ENCODE results near the gene SRD5A1.

SRD5A1 gene

DNA sequence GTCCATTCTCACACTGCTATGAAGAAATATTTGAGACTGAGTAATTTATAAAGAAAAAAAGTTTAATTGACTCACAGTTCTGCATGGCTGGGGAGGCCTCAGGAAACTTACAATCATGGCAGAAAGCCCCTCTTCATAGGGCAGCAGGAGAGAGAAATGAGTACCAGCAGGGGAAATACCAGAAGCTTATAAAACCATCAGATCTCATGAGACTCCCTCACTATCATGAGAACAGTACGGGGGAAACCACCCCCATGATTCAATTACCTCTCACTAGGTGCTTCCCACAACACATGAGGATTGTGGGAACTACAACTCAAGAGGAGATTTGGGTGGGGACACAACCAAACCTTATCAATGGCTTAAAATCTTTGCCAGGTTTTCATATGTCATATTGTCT, 59.7 kb downstream of the SRD5A1 start:
- no peak for DNase-seq

DNA sequence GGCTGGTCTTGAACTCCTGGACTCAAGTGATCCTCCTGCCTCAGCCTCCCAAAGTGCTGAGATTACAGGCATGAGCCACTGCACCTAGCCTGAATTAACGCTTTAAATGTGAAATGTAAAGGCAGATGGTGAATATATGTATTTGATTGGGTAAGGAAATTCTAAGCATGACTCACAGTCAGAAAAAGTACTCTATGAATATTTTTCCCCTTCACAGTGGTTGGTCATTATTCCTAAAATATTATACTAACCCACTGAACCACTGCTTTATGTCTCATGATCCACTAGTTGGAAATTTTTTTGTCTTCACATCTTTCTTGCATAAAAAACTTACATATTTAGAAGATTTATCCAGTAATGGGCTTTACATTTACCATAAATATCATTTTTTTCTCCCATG, 65.5 kb downstream of the SRD5A1 start:
- no peak for DNase-seq

DNA sequence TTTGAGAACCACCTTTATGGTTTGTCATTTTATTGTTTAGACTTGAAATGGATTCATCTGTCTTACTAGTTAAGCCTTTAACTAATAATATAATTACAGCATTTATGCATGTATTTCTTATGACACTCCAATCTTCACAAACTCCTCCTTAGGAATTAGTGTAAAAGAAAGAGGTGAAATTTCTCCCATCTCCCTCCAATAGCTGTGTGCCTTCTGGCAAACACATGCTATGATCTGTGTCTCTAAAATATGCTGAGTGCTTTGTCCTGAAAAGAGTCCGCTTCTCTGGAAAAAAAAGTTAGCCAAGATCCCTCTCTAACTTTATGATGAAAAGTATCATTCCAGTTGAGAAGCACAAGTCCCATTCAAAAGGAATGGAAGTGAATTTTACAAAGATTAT, 66.1 kb downstream of the SRD5A1 start:
- DNase-seq = no peak

DNA sequence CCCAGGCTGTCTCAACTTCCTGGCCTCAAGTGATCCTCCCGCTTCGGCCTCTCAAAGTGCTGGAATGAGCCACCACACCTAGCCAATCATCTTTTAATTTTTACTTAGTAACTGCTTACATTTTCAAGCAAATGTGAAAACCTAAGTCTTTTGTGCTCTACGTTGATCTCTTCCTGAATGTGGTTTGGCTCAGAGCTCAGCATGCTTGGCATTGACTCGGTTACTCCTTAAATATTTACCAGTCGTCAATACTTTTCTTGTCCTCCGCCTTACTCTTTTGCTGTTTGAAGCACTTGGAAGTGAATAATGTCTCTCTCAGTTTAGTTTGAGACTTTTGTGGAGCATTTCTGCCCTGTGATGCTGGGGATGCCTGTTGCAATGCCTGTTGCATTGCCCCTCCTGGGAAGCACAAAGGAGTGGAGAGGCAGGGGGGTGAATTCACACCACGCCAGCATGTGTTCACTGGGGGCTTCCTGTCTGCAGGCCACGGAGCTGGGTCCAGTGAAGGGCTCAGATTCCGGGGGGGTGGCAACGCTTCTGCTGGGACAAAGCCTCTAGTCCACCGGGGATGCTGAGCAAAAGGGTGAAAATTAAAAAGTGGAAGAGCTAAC, 66.9 kb downstream of the SRD5A1 start:
- DNase-seq = no peak

DNA sequence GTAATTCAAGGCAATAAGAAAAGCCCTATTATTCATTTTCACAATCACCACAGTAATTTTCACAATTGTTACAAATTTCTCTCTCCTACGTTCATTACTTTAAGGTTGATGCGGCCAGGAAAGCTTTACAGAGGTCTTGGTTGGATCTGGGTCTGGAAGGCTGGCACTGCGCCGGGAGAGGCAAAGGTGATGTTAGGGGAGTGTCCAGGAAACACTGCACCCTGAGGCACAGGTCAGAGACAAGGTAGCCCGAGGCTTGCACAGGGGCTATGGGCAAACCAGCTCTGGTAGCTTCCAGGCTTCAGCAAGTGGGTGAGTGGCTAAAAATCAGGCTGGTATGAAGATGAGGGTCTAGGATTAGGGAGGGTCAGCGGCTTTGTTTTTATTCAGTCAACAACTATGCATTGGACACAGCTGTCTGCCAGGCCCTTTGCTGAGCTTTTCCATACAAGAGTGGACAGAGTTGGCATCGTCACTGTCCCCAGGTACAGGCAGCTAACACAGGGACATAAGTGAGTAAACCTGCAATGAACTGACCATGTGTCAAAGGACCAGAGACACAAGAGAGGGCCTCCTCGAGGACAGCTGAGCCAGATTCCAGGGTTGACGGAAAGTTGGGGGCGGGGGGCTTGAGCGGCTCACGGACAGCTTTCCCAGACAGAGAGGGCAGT, 67.6 kb downstream of the SRD5A1 start:
- no peak for DNase-seq

DNA sequence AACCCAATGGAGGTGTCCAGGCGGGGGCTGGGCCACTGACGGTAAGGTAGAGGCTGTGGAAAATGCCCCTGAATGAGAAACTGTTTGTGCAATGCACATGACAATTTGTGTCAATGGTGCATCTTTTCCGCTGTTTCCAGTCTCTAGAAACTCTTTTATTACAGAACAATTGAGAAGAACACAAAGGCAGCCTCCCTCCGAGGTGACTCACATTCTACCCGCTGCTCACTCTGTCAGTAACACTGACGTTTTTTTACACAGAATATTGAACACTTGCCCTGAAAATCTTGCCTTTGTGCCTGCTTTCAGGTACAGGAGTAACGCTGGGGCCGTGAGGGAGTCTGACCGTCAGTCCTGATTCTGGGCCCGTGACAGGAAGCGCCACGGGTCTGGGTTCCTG, 68.3 kb downstream of the SRD5A1 start:
- DNase-seq = no peak

DNA sequence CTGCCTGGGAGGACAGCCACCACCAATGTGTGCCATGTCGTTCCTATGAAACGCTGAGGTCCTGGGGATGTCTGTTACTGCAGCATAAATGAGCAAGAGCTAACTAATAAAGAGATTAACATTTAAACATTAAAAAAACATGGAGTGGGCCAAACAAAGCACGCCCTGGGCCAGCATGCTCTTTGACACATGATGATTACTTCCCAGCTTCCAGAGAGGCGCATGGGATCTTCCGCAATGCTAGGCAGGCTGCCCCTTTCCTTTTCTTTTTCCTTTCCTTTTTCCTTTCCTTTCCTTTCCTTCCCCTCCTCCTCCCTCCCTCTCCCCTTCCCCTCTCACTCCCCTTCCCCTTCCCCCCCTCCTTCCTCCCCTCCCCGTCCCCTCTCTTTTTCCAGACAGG, 69.4 kb downstream of the SRD5A1 start:
- DNase-seq = no peak

DNA sequence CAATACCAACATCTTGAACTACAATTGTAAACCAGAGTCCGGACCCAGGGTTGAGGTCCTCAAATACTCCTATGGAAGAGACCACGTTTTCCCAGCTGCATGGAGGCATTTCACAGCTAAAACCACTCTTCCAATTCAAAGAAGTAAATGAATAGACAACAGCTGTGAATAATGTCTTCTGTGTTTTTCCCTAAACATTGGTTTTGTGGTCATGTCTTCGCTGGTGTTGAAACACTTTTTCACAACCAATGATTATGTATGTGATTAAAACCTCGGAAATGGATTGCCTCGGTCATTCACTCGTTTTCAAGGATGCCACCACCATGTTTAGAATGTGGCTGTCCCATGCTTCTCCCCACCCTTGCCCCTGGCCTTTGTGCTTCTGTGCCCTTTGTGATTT, 70.6 kb downstream of the SRD5A1 start:
- DNase-seq = no peak

DNA sequence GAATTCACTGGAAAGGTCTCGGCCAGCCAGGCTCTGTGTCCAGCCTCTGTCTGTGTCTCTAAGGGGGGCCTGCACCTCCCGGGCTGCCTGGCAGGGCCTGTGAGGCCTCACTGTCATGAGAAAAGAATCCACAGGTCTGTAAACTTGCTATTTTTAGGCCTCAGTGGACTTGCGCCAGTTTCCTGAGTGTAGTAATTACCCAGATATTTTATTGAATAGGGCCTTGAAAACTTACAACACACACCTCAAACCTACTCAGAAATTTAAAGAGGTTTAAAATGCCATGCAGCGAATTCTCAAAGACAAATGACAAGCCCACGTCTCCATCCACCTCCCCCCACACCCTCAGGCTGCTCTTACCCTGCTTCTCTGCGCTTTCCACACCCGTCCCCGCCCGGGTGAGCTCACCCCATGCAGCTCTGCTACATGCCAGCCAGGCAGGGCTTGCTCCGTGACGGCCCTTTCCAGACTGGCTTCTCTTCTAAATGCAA, 71.2 kb downstream of the SRD5A1 start:
- no peak for DNase-seq

DNA sequence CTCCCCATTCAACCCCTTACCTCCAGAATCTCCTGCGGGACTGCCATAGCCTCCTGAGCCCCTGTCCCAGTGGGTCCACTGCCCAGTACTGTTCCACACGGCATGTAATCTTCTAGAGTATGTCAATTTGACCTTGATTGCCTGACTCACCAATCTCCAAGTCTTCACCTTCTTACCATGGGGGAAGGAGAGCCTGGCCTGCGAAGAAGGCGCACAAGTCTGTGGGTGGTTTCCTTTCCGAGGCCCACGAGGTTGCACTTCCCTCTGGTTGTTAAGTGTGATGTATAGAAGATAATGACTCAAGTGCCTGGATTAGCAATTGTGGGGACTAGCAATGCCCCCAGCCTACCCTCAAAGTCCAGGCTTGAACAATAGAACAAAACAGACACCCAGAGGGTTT, 71.8 kb downstream of the SRD5A1 start:
- DNase-seq = no peak

DNA sequence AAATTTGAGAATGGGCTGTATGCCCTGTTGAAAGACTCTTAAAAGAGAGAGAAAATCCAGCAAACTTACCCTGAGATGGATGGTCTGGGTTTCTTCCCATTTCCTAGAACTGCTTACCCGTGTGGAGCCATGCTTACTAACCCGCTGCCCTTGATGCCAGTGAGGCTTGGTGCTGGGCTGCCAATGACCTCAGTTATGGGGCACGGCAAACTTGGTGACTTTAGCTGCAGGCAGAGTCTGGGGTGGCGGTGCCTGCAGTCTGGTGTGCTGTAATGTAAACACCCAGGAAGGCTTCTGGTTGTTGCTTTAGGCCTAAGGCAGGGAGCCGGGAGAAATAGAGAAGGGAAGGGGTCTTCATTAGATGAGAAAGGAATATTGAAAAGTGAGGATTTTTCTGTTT, 72.7 kb downstream of the SRD5A1 start:
- no peak for DNase-seq

DNA sequence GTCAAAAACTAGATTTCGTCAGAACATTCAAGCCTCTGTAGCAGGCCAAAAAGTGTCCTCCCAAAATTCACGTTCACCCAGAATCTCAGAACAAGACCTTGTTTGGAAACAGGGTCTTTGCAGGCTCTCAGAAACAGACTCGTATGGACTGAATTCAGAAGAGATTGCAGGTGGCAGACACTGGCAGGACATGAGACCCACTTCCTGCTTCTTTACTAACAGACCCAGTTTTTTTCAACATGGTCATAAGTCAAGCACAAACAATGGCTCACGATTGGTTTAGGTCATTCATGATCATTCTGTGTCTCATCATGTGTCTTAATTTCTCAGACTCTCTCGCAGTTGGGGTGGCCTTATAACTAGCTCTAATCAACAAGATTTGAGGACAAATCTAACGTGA, 74.6 kb downstream of the SRD5A1 start:
- DNase-seq = no peak

DNA sequence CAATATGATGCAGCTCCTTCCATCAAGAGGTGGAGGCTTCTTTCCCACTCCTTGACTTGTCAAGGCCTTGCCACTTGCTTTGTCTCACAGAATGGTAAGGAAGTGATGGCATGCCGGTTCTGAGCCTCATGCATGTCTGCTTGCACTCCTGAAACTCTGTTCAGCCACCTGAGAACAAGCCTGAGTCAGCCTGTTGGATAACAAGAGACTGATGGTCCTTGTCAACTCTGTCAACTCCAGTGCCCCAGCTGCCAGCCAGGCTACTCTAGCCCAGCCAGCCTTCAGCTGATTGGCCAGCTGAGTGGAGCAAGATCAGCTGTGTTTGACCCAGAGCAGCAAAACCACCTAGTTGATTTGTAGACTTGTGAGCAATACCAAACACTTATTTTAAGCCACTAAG, 75.6 kb downstream of the SRD5A1 start:
- DNase-seq = no peak

DNA sequence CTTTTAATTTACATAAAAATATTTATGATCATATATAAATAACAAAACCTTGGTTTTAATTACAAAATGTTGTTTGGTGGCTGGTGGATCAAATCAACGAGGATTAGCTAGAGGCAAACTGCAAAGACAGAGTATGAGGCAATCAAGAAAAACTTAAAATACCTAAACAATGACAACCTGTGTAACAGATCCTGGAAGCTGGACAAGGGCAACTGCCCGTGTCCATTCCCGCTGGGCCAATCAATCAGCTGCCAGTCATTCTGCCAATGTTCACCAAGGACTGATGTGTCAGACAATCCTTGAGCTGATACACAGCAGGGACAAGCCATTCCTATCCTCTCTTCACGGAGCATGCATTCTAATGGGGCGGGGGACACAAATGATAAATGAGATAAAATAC, 76.8 kb downstream of the SRD5A1 start:
- no peak for DNase-seq

DNA sequence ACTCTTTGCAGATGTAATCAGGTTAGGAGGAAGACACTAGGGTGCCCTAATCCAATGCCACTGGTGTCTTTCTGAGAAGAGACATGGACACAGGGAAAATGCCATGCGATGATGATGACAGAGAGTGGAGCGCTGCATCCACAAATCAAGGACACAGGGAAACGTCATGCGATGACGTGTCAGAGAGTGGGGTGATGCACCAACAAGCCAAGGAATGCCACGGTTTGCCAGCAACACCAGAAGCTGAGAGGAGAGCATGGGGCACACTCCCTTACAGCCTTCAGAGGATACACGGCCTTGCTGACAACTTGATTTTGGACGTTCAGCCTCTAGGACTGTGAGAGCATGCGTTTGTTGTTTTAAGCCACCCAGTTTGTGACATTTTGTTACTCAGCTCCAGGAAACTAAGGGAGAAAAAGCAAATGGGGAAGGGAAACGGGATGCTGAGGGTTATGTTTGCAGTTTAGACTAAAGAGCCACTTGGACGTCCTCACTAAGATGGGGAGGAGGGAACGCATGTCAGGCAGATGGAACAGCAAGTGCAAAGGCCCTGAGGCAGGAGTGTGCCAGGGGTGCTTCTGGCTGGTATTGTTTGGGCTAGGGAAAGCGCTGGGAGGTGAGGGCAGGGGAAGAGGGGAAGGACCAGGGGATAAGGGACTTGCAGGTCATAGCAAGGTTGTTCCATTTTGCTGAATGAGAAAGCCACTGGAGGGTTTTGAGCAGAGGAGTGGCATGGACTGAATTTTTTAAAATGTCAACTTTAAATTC, 77.5 kb downstream of the SRD5A1 start:
- no peak for DNase-seq

DNA sequence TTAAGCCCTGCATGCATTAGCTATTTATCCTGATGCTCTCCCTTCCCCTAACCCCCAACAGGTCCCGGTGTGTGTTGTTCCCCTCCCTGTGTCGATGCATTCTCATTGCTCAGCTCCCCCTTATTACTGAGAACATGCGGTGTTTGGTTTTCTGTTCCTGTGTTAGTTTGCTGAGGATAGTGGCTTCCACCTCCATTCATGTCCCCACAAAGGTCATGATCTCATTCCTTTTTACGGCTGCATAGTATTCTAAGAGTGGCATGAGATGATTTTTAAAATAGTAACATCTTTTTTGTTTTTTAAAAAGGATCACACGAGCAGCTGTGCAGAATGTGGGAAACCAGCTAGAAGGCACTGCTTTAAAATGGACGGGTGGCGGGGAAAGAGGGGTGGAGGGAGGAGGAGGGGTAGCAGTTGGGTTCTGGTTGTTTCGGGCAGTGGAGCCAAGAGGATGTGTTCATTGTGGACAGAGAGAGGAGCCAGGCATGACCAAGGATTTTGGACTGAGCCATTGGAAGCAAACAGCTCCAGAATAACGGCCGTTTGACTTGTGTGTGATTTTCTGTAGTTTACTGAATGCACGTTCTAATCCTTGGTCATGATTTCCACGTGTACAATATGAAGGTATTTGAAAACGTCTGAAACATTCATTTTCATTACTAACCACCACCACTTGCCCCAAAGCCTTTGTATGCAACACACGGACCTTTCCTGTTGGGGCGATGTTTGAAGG, 78.3 kb downstream of the SRD5A1 start:
- no peak for DNase-seq

DNA sequence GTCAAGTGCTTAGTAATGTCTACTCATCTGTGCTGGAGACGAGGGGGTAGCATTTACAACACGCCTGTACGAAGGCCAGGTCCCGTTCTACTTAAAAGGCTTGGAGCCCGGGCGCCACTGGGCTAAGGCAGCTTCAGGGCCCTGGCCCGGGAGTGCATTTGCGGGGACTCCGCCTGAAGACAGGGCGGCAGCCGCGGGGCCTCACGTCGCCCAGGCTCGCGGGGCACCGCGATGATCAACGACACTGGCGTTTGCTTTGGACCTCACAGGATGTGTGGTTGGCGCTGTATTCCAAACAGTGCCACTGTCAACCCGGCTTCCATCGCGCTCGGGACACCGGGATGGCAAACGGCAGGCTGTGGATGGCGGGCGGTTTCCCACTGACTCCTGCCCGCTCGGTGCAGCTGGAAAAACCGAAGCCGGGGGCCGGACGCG, 78.9 kb downstream of the SRD5A1 start:
- peak; percentile 76 for DNase-seq

DNA sequence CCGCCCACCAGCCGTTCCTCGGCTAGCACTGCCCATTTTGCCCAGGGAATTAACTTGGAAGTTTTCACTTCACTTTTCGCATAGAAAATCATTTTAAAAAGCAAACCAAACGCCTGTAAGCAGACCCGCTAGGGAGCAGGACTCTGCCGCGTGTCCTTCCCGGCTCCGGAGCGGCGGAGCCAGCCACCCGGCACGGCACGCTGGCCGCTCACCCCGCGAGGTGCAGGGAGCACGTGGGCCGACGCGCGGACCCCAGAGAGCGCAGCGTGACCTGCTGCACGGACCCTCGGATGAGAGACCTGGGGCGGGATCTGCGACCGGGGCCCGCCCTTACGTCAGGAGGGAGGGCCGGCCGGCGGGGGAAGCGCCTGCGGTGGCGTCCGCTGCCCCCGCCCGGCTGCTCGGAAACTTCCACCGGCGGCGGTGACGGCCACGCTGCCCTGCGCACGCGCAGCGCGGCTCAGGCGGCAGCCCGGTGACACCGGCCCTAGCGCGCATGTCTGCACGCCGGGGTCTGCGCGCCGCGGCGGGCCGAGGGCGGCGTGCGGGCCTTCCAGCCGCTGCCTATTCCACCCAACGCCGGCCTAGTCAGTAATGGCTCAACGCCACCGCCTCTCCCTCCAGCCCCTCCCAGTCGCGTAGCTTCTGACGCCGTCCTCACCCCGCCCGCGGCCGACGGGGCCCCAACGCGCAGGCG, 79.5 kb downstream of the SRD5A1 start:
- DNase-seq = peak; percentile 97

DNA sequence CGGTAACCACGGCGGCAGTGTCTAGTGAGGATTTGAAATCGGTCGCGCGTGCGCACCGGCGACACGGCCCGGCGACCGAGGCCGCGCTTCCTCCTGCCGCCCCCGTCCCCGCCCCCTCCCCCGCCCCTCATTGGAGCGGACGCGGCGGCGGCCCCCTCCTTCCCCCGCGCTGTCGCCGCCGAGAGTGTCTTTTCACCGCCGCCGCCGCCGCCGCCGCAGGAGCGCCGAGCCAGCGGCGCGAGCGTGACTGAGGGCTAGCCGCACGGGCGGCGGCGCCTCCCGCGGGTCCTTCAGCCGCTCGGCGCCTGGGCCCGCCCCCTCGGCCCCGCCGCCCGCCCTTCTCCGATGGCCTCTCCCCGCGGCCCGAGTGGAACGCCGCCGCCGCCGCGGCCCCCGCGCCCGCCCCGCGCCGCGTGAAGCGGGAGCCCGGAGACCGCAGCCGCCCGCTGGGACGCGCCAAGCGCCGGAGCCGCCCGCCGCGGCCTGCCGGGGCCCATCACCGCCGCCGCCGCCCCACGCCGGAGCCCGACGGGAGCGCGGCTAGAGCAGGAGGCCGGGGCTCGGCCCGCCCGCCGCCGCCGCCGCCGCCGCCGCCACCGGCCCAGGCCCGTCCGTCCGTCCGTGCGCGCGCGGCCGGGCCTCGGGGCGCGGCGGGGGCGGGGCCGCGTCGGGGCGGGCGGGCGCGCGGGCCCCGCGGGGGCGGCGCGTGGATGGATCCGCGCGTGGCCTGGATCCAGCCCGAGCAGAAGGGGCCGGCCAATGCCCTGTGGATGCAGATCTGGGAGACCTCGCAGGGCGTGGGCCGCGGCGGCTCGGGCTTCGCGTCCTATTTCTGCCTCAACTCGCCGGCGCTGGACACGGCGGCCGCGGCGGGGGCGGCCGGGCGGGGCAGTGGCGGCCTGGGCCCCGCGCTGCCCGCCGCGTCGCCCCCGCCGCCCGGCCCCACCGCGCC, 80.3 kb downstream of the SRD5A1 start, which contains the start of gene TENT4A:
Gene TENT4A, plus strand, starts transcription at position 159 of the 952 bp plus-strand sequence. Its CDS starts 552 bp downstream, at position 711.
- DNase-seq = peak; percentile 36

DNA sequence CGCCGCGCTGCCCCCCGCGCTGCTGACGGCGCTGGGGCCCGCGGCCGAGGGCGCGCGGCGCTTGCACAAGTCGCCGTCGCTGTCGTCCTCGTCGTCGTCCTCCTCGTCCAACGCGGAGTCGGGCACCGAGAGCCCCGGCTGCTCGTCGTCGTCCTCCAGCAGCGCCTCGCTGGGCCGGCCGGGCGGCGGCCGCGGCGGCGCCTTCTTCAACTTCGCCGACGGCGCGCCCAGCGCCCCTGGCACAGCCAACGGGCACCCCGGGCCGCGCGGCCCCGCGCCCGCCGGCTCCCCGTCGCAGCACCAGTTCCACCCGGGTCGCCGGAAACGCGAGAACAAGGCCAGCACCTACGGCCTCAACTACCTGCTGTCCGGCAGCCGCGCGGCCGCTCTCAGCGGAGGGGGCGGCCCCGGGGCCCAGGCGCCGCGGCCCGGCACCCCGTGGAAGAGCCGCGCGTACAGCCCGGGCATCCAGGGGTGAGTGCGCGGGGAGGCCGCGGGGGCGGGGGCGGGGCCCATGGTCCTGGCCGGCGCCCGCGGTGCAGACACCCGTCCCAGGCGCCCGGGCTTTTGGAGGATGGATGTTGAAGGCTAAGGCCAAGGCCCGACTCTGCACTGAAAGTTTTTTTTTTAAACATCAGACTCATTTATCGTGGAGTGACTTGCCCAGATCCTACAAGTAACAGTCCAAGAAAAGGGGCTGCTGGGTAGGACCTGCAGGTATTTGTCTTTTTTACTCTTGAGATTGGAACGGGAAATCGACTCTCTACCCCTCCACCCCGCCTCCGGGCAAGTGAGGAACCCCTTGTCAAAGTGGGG, 81.2 kb downstream of the SRD5A1 start:
- peak; percentile 37 for DNase-seq

DNA sequence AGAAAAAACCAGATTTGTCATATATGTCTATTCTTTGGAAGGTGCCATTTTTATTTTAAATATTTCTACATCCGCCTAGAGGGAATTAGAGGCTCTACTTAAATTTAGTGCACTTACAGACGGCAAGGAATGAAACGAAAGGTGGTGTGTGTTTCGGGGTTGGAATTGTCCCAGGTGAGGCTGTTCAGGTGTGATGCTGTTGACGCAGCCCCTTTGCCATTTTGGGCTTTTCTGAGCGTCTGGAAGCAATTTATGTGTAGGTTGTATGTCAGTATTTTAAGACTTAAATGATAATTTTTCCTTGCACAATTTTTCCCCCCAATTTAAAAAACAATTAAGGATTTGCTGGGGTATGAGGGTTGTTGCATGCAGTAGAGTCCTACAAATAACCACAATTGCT, 82.0 kb downstream of the SRD5A1 start:
- DNase-seq = no peak
